Measurements from ENCODE around the gene ATP2A3.
"Not testable (repeated sequence)": the region's sequence is repeated elsewhere in the genome, so short reads cannot be mapped to it uniquely, and the experiment has no call there.

The ATP2A3 gene

DNA sequence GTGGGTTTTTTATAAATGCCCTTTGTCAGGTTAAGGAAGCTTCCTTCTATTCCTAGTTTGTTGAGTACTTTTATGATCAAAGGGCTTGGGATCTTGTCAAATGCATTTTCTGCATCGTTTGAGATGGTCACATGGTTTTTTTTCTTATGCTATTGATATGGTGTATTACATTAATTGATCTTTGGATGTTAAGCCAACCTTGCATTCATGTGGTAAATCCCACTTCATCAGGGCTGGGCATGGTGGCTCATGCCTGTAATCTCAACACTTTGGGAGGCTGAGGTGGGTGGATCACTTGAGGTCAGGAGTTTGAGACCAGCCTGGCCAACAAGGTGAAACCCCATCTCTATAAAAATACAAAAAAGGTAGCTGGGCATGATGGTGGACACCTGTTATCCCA is 30.8 kb upstream of the ATP2A3 start:
- H3K9me3 ChIP-seq (ENCODE audit: low read depth, low read length): no peaks in the 10 kb centered on the region
- H3K9ac ChIP-seq (ENCODE audit: insufficient read length): no peak overlapping the region
- no peak overlapping the region for H3K27ac ChIP-seq
- no peak overlapping the region for H3K4me3 ChIP-seq
- no peak for DNase-seq (ENCODE audit: low read depth, low spot score)
- TF ChIP-seq FOXP2 (optimal IDR thresholded peaks at IDR 0.05; ENCODE audit: control extremely low read depth, extremely low read length, insufficient read depth): no peak
- no peak for TF ChIP-seq EZH2 (IDR thresholded peaks at IDR 0.05)
- no peak for TF ChIP-seq POLR2AphosphoS5 (IDR thresholded peaks at IDR 0.05; ENCODE audit: borderline replicate concordance, low read depth, low read length)
- H3K36me3 ChIP-seq (ENCODE audit: insufficient read depth, low read length): no peaks in the 10 kb centered on the region

DNA sequence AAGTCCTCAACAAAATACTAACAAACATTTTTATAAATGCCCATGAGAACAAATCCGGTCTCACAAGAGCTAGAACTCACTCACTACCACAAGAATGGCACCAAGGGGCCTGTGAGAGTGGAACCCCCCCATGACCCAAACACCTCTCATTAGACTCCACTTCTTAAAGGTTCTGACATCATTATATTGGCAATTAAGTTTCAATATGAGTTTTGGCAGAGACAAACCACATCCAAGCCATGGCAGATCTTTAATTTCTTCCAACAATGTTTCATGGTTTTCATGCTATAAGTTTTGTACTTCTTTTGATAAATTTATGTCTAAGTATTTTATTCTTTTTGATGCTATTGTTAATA is 30.0 kb upstream of the ATP2A3 start:
- Histone ChIP-seq H3K36me3 (ENCODE audit: insufficient read depth, low read length) (no peaks in the 10 kb centered on the region), H3K4me3 (no peak overlapping the region), H3K27ac (no peak overlapping the region), H3K9me3 (ENCODE audit: low read depth, low read length) (no peaks in the 10 kb centered on the region), H3K9ac (ENCODE audit: insufficient read length) (no peak overlapping the region)
- TF ChIP-seq EZH2 (IDR thresholded peaks at IDR 0.05) (no peak), FOXP2 (optimal IDR thresholded peaks at IDR 0.05; ENCODE audit: control extremely low read depth, extremely low read length, insufficient read depth) (no peak), POLR2AphosphoS5 (IDR thresholded peaks at IDR 0.05; ENCODE audit: borderline replicate concordance, low read depth, low read length) (no peak)
- no peak for DNase-seq (ENCODE audit: low read depth, low spot score)

DNA sequence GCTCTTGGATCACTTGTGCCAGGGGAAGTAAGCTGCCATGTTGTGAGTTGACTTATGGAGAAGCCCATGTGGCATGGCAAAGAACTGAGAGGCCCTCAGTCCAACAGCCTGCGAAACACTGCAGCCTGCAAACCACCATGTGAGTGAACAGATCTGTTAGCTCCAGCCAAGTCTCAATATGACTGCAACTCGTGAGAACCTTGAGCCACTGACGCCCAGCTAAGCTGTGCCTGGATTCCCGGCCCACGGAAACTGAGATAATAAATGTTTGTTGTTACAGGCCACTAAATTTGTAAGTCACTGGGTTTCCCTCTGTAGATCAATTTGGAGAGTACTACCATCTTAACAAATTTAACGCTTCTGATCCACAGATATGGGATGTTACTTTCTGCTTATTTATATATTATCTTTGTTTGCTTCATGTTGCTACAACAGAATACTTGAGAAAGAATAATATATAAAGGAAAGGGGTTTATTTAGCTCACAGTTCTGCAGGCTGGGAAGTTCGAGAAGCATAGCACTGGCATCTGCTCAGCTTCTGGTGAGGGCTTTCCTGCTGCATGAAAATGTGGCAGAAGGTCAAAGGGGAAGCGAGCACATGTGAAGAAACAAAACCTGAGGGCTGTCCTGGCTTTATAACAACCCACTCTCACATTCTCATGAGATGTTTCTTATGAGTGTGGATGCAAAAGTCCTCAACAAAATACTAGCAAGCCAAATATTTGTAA is 29.4 kb upstream of the ATP2A3 start:
- TF ChIP-seq FOXP2 (optimal IDR thresholded peaks at IDR 0.05; ENCODE audit: control extremely low read depth, extremely low read length, insufficient read depth) (no peak), EZH2 (IDR thresholded peaks at IDR 0.05) (no peak), POLR2AphosphoS5 (IDR thresholded peaks at IDR 0.05; ENCODE audit: borderline replicate concordance, low read depth, low read length) (no peak)

DNA sequence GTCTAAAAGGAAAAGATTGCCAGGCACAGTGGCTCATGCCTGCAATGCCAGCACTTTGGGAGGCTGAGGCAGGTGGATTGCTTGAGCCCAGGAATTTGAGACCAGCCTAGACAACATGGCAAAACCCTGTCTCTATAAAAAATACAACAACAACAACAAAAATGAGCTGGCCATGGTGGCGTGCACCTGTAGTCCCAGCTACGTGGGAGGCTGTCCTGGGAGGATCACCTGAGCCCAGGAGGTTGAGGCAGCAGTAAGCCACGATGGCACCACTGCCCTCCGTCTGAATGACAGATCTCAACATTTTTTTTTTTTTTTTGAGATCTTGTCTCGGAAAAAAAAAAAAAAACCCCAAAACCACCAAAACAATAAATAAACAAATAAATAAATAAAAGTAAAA is 28.1 kb upstream of the ATP2A3 start:
- Histone ChIP-seq H3K36me3 (ENCODE audit: insufficient read depth, low read length) (no peaks in the 10 kb centered on the region), H3K9ac (ENCODE audit: insufficient read length) (no peak overlapping the region), H3K27ac (no peak overlapping the region), H3K4me3 (no peak overlapping the region), H3K9me3 (ENCODE audit: low read depth, low read length) (no peaks in the 10 kb centered on the region)
- no peak for TF ChIP-seq POLR2AphosphoS5 (IDR thresholded peaks at IDR 0.05; ENCODE audit: borderline replicate concordance, low read depth, low read length)
- TF ChIP-seq FOXP2 (optimal IDR thresholded peaks at IDR 0.05; ENCODE audit: control extremely low read depth, extremely low read length, insufficient read depth): no peak
- no peak for TF ChIP-seq EZH2 (IDR thresholded peaks at IDR 0.05)
- no peak for DNase-seq (ENCODE audit: low read depth, low spot score)

More for the DNA sequence above, 29.4 kb upstream of the ATP2A3 start:
- Histone ChIP-seq H3K9me3 (ENCODE audit: low read depth, low read length) (no peaks in the 10 kb centered on the region), H3K27ac (no peak overlapping the region), H3K4me3 (no peak overlapping the region), H3K9ac (ENCODE audit: insufficient read length) (no peak overlapping the region), H3K36me3 (ENCODE audit: insufficient read depth, low read length) (no peaks in the 10 kb centered on the region)
- no peak for DNase-seq (ENCODE audit: low read depth, low spot score)

DNA sequence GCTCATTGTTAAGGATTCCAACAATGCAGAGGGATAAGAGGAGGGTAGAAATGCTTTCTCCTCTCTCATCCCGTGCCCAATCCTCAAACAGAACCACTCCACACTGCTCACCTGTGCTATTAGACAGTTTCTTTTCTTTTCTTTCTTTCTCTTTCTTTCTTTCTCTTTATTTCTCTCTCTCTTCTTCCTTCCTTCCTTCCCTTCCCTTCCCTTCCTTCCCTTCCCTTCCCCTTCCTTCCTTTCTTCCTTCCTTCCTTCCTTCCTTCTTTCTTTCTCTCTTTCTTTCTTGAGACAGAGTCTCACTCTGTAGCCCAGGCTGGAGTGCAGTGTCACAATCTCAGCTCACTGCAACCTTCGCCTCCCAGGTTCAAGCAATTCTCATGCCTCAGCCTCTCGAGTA is 27.5 kb upstream of the ATP2A3 start:
- not testable (repeated sequence) for H3K27ac ChIP-seq; DNase-seq (ENCODE audit: low read depth, low spot score); H3K9ac ChIP-seq (ENCODE audit: insufficient read length); H3K9me3 ChIP-seq (ENCODE audit: low read depth, low read length); H3K36me3 ChIP-seq (ENCODE audit: insufficient read depth, low read length); H3K4me3 ChIP-seq

DNA sequence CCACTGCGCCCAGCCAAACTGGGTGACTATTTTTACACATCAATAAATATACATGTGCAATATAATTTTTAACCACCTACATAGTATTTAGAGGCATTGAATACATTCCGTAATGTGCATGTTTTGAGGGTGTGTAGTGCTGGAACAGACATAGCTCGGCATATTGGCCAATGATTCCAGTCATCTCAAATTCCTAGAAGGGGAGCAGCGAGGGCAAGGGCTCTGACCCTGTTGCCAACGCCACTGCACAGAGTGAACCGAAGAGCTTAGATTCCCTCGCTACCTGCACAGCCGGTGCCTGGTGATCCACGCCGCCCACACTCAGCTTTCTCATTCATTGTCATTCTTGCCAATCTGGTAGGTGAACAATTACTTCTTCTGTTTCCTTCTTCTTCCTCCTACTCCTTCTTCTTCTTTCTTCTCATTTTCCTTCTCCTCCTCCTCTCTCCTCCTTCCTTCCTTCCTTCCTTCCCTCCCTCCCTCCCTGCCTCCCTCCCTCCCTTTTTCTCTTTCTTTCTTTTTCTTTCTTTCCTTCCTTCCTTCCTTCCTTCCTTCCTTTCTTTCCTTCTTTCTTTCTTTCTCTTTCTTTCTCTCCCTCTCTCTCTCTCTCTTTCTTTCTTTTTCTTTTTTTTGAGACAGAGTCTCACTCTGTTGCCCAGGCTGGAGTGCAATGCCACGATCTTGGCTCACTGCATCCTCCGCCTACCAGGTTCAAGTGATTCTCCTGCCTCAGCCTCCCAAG is 26.3 kb upstream of the ATP2A3 start:
- TF ChIP-seq FOXP2 (optimal IDR thresholded peaks at IDR 0.05; ENCODE audit: control extremely low read depth, extremely low read length, insufficient read depth) (no peak), POLR2AphosphoS5 (IDR thresholded peaks at IDR 0.05; ENCODE audit: borderline replicate concordance, low read depth, low read length) (no peak), EZH2 (IDR thresholded peaks at IDR 0.05) (no peak)
- H3K27ac ChIP-seq: no peak overlapping the region
- H3K9ac ChIP-seq (ENCODE audit: insufficient read length): no peak overlapping the region
- no peak overlapping the region for H3K4me3 ChIP-seq
- H3K36me3 ChIP-seq (ENCODE audit: insufficient read depth, low read length): no peaks in the 10 kb centered on the region
- H3K9me3 ChIP-seq (ENCODE audit: low read depth, low read length): no peaks in the 10 kb centered on the region
- DNase-seq (ENCODE audit: low read depth, low spot score): no peak

DNA sequence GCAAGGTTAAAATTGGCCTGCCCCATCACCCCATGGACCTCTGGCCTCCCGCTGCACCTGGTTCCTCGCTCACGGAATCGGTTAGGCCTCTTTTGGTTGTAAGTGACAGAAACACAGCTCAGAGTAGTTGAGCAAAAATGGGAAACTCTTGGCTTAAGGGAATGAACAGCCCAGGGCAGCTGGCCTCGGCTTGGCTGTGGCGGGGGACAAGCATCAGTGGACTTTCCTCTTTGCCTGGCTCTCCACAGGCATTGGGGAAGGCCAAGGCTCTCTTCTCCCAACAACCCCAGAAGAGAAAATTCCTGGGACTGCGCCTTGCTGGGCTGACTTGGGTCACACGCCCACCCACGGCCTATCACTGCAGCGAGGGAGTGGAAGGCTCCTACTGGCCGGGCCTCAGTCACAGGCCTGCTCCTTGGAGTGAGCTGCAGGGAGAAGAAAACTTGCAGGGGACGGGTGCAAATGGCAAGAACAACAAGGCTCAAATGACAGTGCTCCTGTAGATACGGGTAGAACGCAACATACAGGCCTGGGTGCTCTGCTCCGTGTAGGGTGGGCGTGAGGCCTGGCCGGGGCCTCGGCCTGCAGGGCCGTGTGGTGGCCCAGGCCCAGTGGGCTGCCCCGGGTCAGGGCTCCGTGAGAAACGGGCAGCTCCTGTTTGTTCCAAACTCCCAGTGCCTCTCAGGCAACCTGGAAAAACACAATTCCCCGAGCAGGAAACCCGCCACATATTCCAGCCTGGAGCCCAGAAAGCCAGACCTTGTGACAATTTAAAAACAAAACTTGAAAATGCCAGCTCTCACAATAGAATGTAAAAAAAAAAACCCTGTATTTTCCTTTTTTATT is 25.0 kb upstream of the ATP2A3 start:
- H3K9me3 ChIP-seq (ENCODE audit: low read depth, low read length): no peaks in the 10 kb centered on the region
- no peak for DNase-seq (ENCODE audit: low read depth, low spot score)
- H3K27ac ChIP-seq: no peak overlapping the region
- no peaks in the 10 kb centered on the region for H3K36me3 ChIP-seq (ENCODE audit: insufficient read depth, low read length)
- no peak for TF ChIP-seq FOXP2 (optimal IDR thresholded peaks at IDR 0.05; ENCODE audit: control extremely low read depth, extremely low read length, insufficient read depth)
- TF ChIP-seq POLR2AphosphoS5 (IDR thresholded peaks at IDR 0.05; ENCODE audit: borderline replicate concordance, low read depth, low read length): no peak
- TF ChIP-seq EZH2 (IDR thresholded peaks at IDR 0.05): no peak
- no peak overlapping the region for H3K9ac ChIP-seq (ENCODE audit: insufficient read length)
- H3K4me3 ChIP-seq: no peak overlapping the region

DNA sequence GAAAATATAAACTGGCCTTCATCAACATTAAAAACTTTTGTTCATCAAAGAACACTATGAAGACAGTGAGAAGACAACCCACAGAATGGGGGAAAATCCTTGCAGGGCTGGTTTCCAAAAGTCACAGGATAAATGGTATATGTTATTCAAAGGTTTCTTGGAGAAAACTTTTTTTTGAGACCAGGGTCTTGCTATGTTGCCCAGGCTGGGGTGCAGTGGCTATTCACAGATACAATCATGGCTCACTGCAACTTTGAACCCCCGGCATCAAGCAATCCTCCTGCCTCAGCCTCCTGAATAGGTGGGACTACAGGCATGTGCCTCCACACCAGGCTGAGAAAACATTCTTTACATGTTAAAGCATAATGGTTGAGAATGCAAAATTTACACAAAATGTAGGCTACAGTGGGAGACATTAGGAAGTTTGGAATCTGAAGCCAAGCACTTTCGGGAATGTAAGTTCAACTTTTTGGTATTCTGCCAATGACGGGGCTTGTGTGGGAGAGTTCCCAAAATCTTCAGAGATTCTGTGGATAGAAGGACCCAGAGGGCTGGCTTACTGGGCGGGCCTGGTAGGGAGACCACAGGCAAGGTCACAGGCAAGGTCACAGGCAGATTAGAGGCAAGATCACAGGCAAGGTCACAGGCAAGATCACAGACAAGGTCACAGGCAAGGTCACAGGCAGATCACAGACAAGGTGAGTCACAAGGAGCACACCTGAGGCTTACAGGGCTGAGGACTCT is 24.2 kb upstream of the ATP2A3 start:
- no peak for TF ChIP-seq FOXP2 (optimal IDR thresholded peaks at IDR 0.05; ENCODE audit: control extremely low read depth, extremely low read length, insufficient read depth)
- TF ChIP-seq EZH2 (IDR thresholded peaks at IDR 0.05): no peak
- no peak for TF ChIP-seq POLR2AphosphoS5 (IDR thresholded peaks at IDR 0.05; ENCODE audit: borderline replicate concordance, low read depth, low read length)
- Histone ChIP-seq H3K27ac (no peak overlapping the region), H3K9me3 (ENCODE audit: low read depth, low read length) (no peaks in the 10 kb centered on the region), H3K36me3 (ENCODE audit: insufficient read depth, low read length) (no peaks in the 10 kb centered on the region), H3K4me3 (no peak overlapping the region), H3K9ac (ENCODE audit: insufficient read length) (no peak overlapping the region)
- DNase-seq (ENCODE audit: low read depth, low spot score): no peak
